Activated T-cell treated with anti-CD3 and anti-CD28 coated beads for 4 hours (primary cell): Measurements from ENCODE around the gene ANKRD11.
"Not testable (repeated sequence)": the region's sequence is repeated elsewhere in the genome, so short reads cannot be mapped to it uniquely, and the experiment has no call there.

ENCODE experiments used
- DNase-seq: peaks from one replicate; pipeline ENCODE4 v3.0.0-alpha.2; 2020

Gene ANKRD11

GRCh38 chr16:89400740-89401139 lies 89.6 kb downstream of the ANKRD11 start:
- DNase-seq = no peak

GRCh38 chr16:89398924-89399323 lies 91.4 kb downstream of the ANKRD11 start:
- no peak for DNase-seq

GRCh38 chr16:89397331-89397861 lies 93.0 kb downstream of the ANKRD11 start:
- DNase-seq = no peak

- no peak for DNase-seq
Measured at GRCh38 chr16:89396156-89396555, 94.2 kb downstream of the ANKRD11 start.

GRCh38 chr16:89395150-89396142 lies 94.9 kb downstream of the ANKRD11 start:
- no peak for DNase-seq

- no peak for DNase-seq
Measured at GRCh38 chr16:89393738-89394406, 96.5 kb downstream of the ANKRD11 start.

GRCh38 chr16:89392881-89393737 lies 97.3 kb downstream of the ANKRD11 start:
- DNase-seq = no peak

GRCh38 chr16:89390224-89390583 lies 100.2 kb downstream of the ANKRD11 start:
- DNase-seq = not testable (repeated sequence)

GRCh38 chr16:89389504-89390223 lies 100.7 kb downstream of the ANKRD11 start:
- DNase-seq = not testable (repeated sequence)

GRCh38 chr16:89388536-89388935 lies 101.8 kb downstream of the ANKRD11 start:
- no peak for DNase-seq

- DNase-seq = no peak
Measured at GRCh38 chr16:89386306-89387185, 103.8 kb downstream of the ANKRD11 start.

GRCh38 chr16:89385712-89386111 lies 104.6 kb downstream of the ANKRD11 start:
- DNase-seq = no peak

- no peak for DNase-seq
Measured at GRCh38 chr16:89384282-89384681, 106.1 kb downstream of the ANKRD11 start.

- no peak for DNase-seq
Measured at GRCh38 chr16:89383095-89384003, 107.0 kb downstream of the ANKRD11 start.

- DNase-seq = not testable (repeated sequence)
Measured at GRCh38 chr16:89382555-89382954, 107.8 kb downstream of the ANKRD11 start.

- no peak for DNase-seq
Measured at GRCh38 chr16:89381788-89382187, 108.6 kb downstream of the ANKRD11 start.

- no peak for DNase-seq
Measured at GRCh38 chr16:89380681-89381080, 109.7 kb downstream of the ANKRD11 start.

GRCh38 chr16:89378947-89379771 lies 111.2 kb downstream of the ANKRD11 start:
- DNase-seq = no peak

- DNase-seq = no peak
Measured at GRCh38 chr16:89377453-89377848, 112.9 kb downstream of the ANKRD11 start.
